OCI-LY1 (cell line): Measurements from ENCODE around the gene UBASH3B.
A peak's percentile ranks its signal among the peaks of the same experiment; 100 is the strongest.

ENCODE experiments used
- H2AFZ ChIP-seq: fragments of 200-600 bp; sonication (generic), shearing (Covaris generic); 2 replicates; pipeline ENCODE4 v1.6.0; 2014; ENCODE audit warnings: antibody characterized with exemption, mild to moderate bottlenecking, low read length
- H3F3A ChIP-seq: fragments of 200-600 bp; sonication (generic), shearing (Covaris generic); 2 replicates; pipeline ENCODE4 v1.6.0; 2014; ENCODE audit warnings: mild to moderate bottlenecking, antibody characterized with exemption, low read length, moderate library complexity; ENCODE audit not compliant: insufficient read depth
- H3K27ac ChIP-seq: fragments of 200-600 bp; sonication (generic); 2 replicates; pipeline ENCODE4 v1.5.1; 2014; ENCODE audit warnings: low read length, mixed run types, mild to moderate bottlenecking, low read depth; ENCODE audit not compliant: poor library complexity, severe bottlenecking
- H3K27me3 ChIP-seq: fragments of 200-600 bp; sonication (generic); 2 replicates; pipeline ENCODE4 v1.6.0; 2014; ENCODE audit warnings: antibody characterized with exemption, mild to moderate bottlenecking, low read length, moderate library complexity; ENCODE audit not compliant: insufficient read depth
- H3K36me3 ChIP-seq: fragments of 200-600 bp; sonication (generic); 2 replicates; pipeline ENCODE4 v1.6.1; 2014; ENCODE audit warnings: mild to moderate bottlenecking, antibody characterized with exemption, low read length, moderate library complexity, mixed read lengths; ENCODE audit not compliant: insufficient read depth
- H3K4me1 ChIP-seq: fragments of 200-600 bp; sonication (generic); 2 replicates; pipeline ENCODE4 v1.5.1; 2014; ENCODE audit warnings: mild to moderate bottlenecking, low read length, moderate library complexity; ENCODE audit not compliant: insufficient read depth, severe bottlenecking
- H3K4me2 ChIP-seq: fragments of 200-600 bp; sonication (generic), shearing (Covaris generic); 2 replicates; pipeline ENCODE4 v1.6.1; 2014; ENCODE audit warnings: low read length
- H3K4me3 ChIP-seq: fragments of 200-600 bp; sonication (generic); 2 replicates; pipeline ENCODE4 v1.5.1; 2014; ENCODE audit warnings: low read length, low read depth, mild to moderate bottlenecking, mixed read lengths; ENCODE audit not compliant: poor library complexity, severe bottlenecking
- H3K79me2 ChIP-seq: fragments of 200-600 bp; shearing (Covaris generic); 2 replicates; pipeline ENCODE4 v1.6.1; 2016; ENCODE audit warnings: mixed run types, low read length, mixed read lengths; ENCODE audit not compliant: insufficient read depth
- H3K9ac ChIP-seq: fragments of 200-600 bp; sonication (generic), shearing (Covaris generic); 2 replicates; pipeline ENCODE4 v1.6.1; 2014; ENCODE audit warnings: mild to moderate bottlenecking, low read length, mixed read lengths
- H3K9me2 ChIP-seq: fragments of 200-600 bp; sonication (generic), shearing (Covaris generic); 2 replicates; pipeline ENCODE4 v1.6.1; 2014; ENCODE audit warnings: low read depth, mild to moderate bottlenecking, low read length, mixed read lengths
- H3K9me3 ChIP-seq: fragments of 200-600 bp; shearing (Covaris generic); 2 replicates; pipeline ENCODE4 v1.6.1; 2014; ENCODE audit warnings: low read length, mixed read lengths
- H4K20me1 ChIP-seq: fragments of 200-600 bp; sonication (generic), shearing (Covaris generic); 2 replicates; pipeline ENCODE4 v1.6.0; 2016; ENCODE audit warnings: mild to moderate bottlenecking, low read length; ENCODE audit not compliant: insufficient read depth
- CTCF ChIP-seq: fragments of 200-600 bp; sonication (generic), shearing (Covaris generic); IDR thresholded peaks from 2 replicates; pipeline ENCODE4 v1.5.1; 2017; ENCODE audit warnings: mild to moderate bottlenecking, antibody characterized with exemption, low read length, moderate library complexity, mixed read lengths
- EZH2 ChIP-seq: fragments of 200-600 bp; sonication (generic), shearing (Covaris generic); IDR thresholded peaks from 2 replicates; pipeline ENCODE4 v1.8.0; 2017; ENCODE audit warnings: borderline replicate concordance, mixed run types, mild to moderate bottlenecking, antibody characterized with exemption, low read length, moderate library complexity, mixed read lengths

The UBASH3B gene

DNA sequence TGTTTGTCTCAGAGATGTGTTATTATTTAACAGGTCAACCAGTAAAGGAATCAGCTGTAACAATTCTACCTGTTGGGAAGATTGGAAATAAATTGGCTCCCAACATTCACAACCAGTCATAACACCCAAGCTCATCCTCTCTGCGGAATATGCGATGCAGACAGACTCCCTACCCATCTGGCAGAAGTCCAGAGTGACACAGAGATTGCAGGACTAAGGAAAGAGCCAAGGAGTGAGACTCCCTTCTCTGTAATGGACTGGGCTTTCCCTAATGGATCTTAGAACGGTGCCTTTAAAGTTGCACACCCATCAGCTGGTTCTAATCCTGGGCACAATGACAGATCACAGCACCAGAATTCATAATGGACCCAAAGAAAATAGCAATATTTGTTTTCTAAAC is 27.8 kb upstream of the UBASH3B start:
- H3K4me1 ChIP-seq: no peaks in the 10 kb centered on the region
- H3K27me3 ChIP-seq: no peaks in the 10 kb centered on the region
- H3K36me3 ChIP-seq: no peaks in the 10 kb centered on the region
- H3K4me2 ChIP-seq: no peak overlapping the region
- no peak overlapping the region for H3K9ac ChIP-seq
- H3K79me2 ChIP-seq: no peaks in the 10 kb centered on the region
- H3K9me2 ChIP-seq: no peaks in the 10 kb centered on the region
- no peak overlapping the region for H2AFZ ChIP-seq
- H3K27ac ChIP-seq: no peak overlapping the region
- no peaks in the 10 kb centered on the region for H4K20me1 ChIP-seq
- no peaks in the 10 kb centered on the region for H3K9me3 ChIP-seq
- TF ChIP-seq CTCF (no peak), EZH2 (no peak)
- H3F3A ChIP-seq: no peaks in the 10 kb centered on the region
- H3K4me3 ChIP-seq: no peak overlapping the region

DNA sequence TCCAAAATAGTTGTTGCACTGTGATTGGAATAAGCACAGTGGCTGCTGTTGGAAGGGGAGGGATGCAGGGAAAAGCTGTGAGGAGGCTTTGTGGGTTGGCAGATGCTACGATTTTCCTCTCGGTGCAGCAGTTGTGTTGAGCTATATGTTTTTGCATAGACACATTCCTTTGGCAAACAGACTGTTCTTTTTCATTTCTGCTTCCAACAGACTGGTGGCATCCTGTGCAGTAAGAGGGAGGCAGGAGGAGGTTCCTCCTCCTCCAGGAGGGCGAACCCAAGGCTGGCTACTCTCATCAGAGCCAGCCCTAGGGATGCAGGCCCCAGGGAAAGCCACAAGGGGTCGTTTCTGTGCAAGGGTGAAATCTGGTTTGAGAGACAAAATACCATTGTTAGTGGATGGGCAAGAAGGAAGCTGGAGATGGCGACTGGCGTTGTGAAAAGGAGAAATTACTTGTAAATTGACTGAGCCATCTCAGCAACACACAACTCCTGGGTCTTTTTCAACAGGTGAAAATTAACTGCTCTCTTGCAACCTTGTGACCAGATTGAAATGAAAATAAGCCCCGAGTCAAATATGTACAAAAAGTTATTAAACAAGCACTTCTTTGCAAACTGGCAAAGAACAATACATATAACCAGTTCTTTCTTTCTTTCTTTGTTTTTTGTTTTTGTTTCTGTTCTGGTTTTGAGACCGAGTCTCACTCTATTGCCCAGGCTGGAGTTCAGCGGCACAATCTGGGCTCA is 26.5 kb upstream of the UBASH3B start:
- Histone ChIP-seq H3K27me3 (no peaks in the 10 kb centered on the region), H3F3A (no peaks in the 10 kb centered on the region), H3K9ac (no peak overlapping the region), H3K27ac (no peak overlapping the region), H3K4me2 (no peak overlapping the region), H3K4me1 (no peaks in the 10 kb centered on the region), H3K79me2 (no peaks in the 10 kb centered on the region), H3K4me3 (no peak overlapping the region), H3K9me2 (no peaks in the 10 kb centered on the region), H4K20me1 (no peaks in the 10 kb centered on the region), H3K9me3 (no peaks in the 10 kb centered on the region), H2AFZ (no peak overlapping the region), H3K36me3 (no peaks in the 10 kb centered on the region)
- TF ChIP-seq CTCF: peak; percentile 76
- no peak for TF ChIP-seq EZH2

GRCh38 chr11:122632181-122632824 is 23.2 kb upstream of the UBASH3B start:
- no peaks in the 10 kb centered on the region for H3K9me3 ChIP-seq
- H3F3A ChIP-seq: no peaks in the 10 kb centered on the region
- H3K79me2 ChIP-seq: no peaks in the 10 kb centered on the region
- H3K27ac ChIP-seq: no peak overlapping the region
- H3K36me3 ChIP-seq: no peaks in the 10 kb centered on the region
- H4K20me1 ChIP-seq: no peaks in the 10 kb centered on the region
- no peak overlapping the region for H3K9ac ChIP-seq
- no peaks in the 10 kb centered on the region for H3K4me1 ChIP-seq
- H3K9me2 ChIP-seq: no peaks in the 10 kb centered on the region
- H3K4me3 ChIP-seq: no peak overlapping the region
- no peaks in the 10 kb centered on the region for H3K27me3 ChIP-seq
- H3K4me2 ChIP-seq: no peak overlapping the region
- H2AFZ ChIP-seq: no peak overlapping the region
- TF ChIP-seq CTCF (no peak), EZH2 (no peak)
